Gastrocnemius medialis (tissue), 4 donors: ENCODE data around the gene GPR4.

Experiments
- POLR2A ChIP-seq, 2 donors: fragments of 450-650 bp; IDR thresholded peaks; one replicate each; pipeline ENCODE4 v1.6.1; 2017; ENCODE audit warnings: antibody characterized with exemption in 2 of 2, mild to moderate bottlenecking in 2 of 2, moderate library complexity in 2 of 2
- TF ChIP-seq, protein P1 (sequence below), 5 experiments: fragments of 450-650 bp in 3 of 5; fragments of 200-600 bp in 2 of 5; sonication (generic) in 2 of 5; IDR thresholded peaks in 4 of 5; conservative IDR thresholded peaks in 1 of 5; 1 replicate in 4 of 5; 2 replicates in 1 of 5; pipeline ENCODE4 v1.5.1; 2016 to 2019; ENCODE audit warnings: antibody characterized with exemption in 5 of 5, mild to moderate bottlenecking in 3 of 5, moderate library complexity in 3 of 5

DNA sequence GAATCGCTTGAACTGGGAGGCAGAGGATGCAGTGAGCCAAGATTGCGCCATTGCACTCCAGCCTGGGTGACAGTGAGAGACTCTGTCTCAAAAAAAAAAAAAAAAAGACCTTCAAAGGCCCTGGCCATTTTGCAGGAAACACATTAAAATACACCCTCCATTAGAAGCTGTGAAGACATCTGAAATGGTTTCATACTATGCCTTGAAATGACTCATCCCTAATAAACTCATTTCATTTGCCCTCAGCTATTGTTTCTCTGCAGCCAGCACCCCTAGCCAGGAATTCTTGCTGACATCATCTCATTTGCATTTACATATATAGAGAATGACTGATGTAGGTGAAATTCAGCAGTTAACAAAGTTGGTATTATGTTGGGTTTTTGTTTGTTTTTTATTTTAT lies 28.5 kb upstream of the GPR4 start:
- TF ChIP-seq, protein P1, sequence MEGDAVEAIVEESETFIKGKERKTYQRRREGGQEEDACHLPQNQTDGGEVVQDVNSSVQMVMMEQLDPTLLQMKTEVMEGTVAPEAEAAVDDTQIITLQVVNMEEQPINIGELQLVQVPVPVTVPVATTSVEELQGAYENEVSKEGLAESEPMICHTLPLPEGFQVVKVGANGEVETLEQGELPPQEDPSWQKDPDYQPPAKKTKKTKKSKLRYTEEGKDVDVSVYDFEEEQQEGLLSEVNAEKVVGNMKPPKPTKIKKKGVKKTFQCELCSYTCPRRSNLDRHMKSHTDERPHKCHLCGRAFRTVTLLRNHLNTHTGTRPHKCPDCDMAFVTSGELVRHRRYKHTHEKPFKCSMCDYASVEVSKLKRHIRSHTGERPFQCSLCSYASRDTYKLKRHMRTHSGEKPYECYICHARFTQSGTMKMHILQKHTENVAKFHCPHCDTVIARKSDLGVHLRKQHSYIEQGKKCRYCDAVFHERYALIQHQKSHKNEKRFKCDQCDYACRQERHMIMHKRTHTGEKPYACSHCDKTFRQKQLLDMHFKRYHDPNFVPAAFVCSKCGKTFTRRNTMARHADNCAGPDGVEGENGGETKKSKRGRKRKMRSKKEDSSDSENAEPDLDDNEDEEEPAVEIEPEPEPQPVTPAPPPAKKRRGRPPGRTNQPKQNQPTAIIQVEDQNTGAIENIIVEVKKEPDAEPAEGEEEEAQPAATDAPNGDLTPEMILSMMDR (IDR thresholded peaks at IDR 0.05 in 4 of 5, conservative IDR thresholded peaks at IDR 0.05 in 1 of 5) = no peak
- no peak for TF ChIP-seq POLR2A (IDR thresholded peaks at IDR 0.05)
